Loucy (cell line): ENCODE data around the gene KSR1.
A peak's percentile ranks its signal among the peaks of the same experiment; 100 is the strongest.

Experiments used
- H2AFZ ChIP-seq: fragments of 200-600 bp; sonication (generic); 2 replicates; pipeline ENCODE4 v1.6.0; 2016; ENCODE audit warnings: antibody characterized with exemption, mild to moderate bottlenecking, low read length, moderate library complexity
- H3F3A ChIP-seq: fragments of 200-600 bp; 2 replicates; pipeline ENCODE4 v1.6.0; 2016; ENCODE audit warnings: antibody characterized with exemption, low read depth, mild to moderate bottlenecking
- H3K27me3 ChIP-seq: fragments of 200-600 bp; sonication (generic); 2 replicates; pipeline ENCODE4 v1.6.1; 2014; ENCODE audit warnings: low read length, mild to moderate bottlenecking; ENCODE audit not compliant: insufficient read depth, poor library complexity, severe bottlenecking
- H3K36me3 ChIP-seq: fragments of 200-600 bp; sonication (generic); 2 replicates; pipeline ENCODE4 v1.6.1; 2016; ENCODE audit warnings: low read length; ENCODE audit not compliant: insufficient read depth
- H3K4me1 ChIP-seq: fragments of 200-600 bp; sonication (generic); 2 replicates; pipeline ENCODE4 v1.5.1; 2014; ENCODE audit warnings: low read length, mild to moderate bottlenecking; ENCODE audit not compliant: insufficient read depth, poor library complexity, severe bottlenecking
- H3K4me2 ChIP-seq: fragments of 200-600 bp; sonication (generic); 2 replicates; pipeline ENCODE4 v1.6.0; 2014; ENCODE audit warnings: antibody characterized with exemption, low read length, low read depth, mild to moderate bottlenecking; ENCODE audit not compliant: poor library complexity, severe bottlenecking
- H3K4me3 ChIP-seq: fragments of 200-600 bp; sonication (generic); 2 replicates; pipeline ENCODE4 v1.5.1; 2014; ENCODE audit warnings: low read length, mild to moderate bottlenecking, mixed read lengths; ENCODE audit not compliant: poor library complexity, severe bottlenecking
- H3K79me2 ChIP-seq: fragments of 200-600 bp; sonication (generic); 2 replicates; pipeline ENCODE4 v1.6.1; 2014; ENCODE audit warnings: low read length; ENCODE audit not compliant: insufficient read depth
- H3K9ac ChIP-seq: fragments of 200-600 bp; sonication (generic); 2 replicates; pipeline ENCODE4 v1.6.0; 2014; ENCODE audit warnings: mild to moderate bottlenecking, low read depth, low read length, moderate library complexity; ENCODE audit not compliant: poor library complexity, severe bottlenecking
- H3K9me2 ChIP-seq: fragments of 200-600 bp; sonication (generic); replicated peaks from 2 replicates; pipeline ENCODE4 v1.6.1; 2016; ENCODE audit warnings: low read depth, low read length, mixed read lengths
- H3K9me3 ChIP-seq: fragments of 200-600 bp; sonication (generic); 2 replicates; pipeline ENCODE4 v1.6.1; 2014; ENCODE audit warnings: mild to moderate bottlenecking, antibody characterized with exemption, low read length, low read depth; ENCODE audit not compliant: insufficient read depth
- H4K20me1 ChIP-seq: fragments of 200-600 bp; sonication (generic); 2 replicates; pipeline ENCODE4 v1.6.0; 2014; ENCODE audit warnings: antibody characterized with exemption, low read length, mild to moderate bottlenecking; ENCODE audit not compliant: insufficient read depth, poor library complexity, severe bottlenecking
- CTCF ChIP-seq: fragments of 200-600 bp; sonication (generic); conservative IDR thresholded peaks from 2 replicates; pipeline ENCODE4 v1.5.1; 2014; ENCODE audit warnings: mild to moderate bottlenecking, antibody characterized with exemption, low read length
- EZH2phosphoT487 ChIP-seq: fragments of 200-600 bp; IDR thresholded peaks from 2 replicates; pipeline ENCODE4 v1.6.1; 2018; ENCODE audit warnings: antibody characterized with exemption, mild to moderate bottlenecking, moderate library complexity, borderline replicate concordance

Gene KSR1

GRCh38 chr17:27469256-27469655 lies 13.0 kb downstream of the KSR1 start:
- Histone ChIP-seq H3F3A (peaks cover 16% of the 10 kb centered on the region), H3K27me3 (no peaks in the 10 kb centered on the region), H3K4me2 (no peak overlapping the region), H3K9ac (no peak overlapping the region), H3K4me3 (no peak overlapping the region), H2AFZ (no peak overlapping the region), H3K9me3 (no peaks in the 10 kb centered on the region), H3K4me1 (peaks cover 57% of the 10 kb centered on the region), H3K9me2 (no peaks in the 10 kb centered on the region), H3K36me3 (no peaks in the 10 kb centered on the region), H4K20me1 (no peaks in the 10 kb centered on the region), H3K79me2 (peaks cover 72% of the 10 kb centered on the region)
- TF ChIP-seq EZH2phosphoT487 = no peak
- TF ChIP-seq CTCF = no peak

- H3K36me3 ChIP-seq = no peaks in the 10 kb centered on the region
- H4K20me1 ChIP-seq = no peaks in the 10 kb centered on the region
- H3K9me3 ChIP-seq = no peaks in the 10 kb centered on the region
- H3F3A ChIP-seq = peaks cover 22% of the 10 kb centered on the region
- H3K9me2 ChIP-seq = no peaks in the 10 kb centered on the region
- H3K27me3 ChIP-seq = no peaks in the 10 kb centered on the region
- peaks cover 64% of the 10 kb centered on the region for H3K4me1 ChIP-seq
- H3K4me3 ChIP-seq = no peak overlapping the region
- peak overlapping the region; percentile 24 for H3K9ac ChIP-seq
- no peak overlapping the region for H2AFZ ChIP-seq
- H3K4me2 ChIP-seq = peak overlapping the region; percentile 2
- no peak for TF ChIP-seq CTCF
- TF ChIP-seq EZH2phosphoT487 = no peak
- peaks cover 80% of the 10 kb centered on the region for H3K79me2 ChIP-seq
Measured at GRCh38 chr17:27471321-27472269, 15.3 kb downstream of the KSR1 start.

GRCh38 chr17:27473190-27473747 lies 17.0 kb downstream of the KSR1 start:
- H3K4me2 ChIP-seq = peak overlapping the region; percentile 87
- H3K9me2 ChIP-seq = no peaks in the 10 kb centered on the region
- peaks cover 22% of the 10 kb centered on the region for H3F3A ChIP-seq
- peak overlapping the region; percentile 63 for H3K9ac ChIP-seq
- H3K27me3 ChIP-seq = no peaks in the 10 kb centered on the region
- H3K4me1 ChIP-seq = peaks cover 70% of the 10 kb centered on the region
- peak overlapping the region; percentile 71 for H3K4me3 ChIP-seq
- H4K20me1 ChIP-seq = no peaks in the 10 kb centered on the region
- no peaks in the 10 kb centered on the region for H3K9me3 ChIP-seq
- H3K79me2 ChIP-seq = peaks cover 80% of the 10 kb centered on the region
- H2AFZ ChIP-seq = no peak overlapping the region
- H3K36me3 ChIP-seq = no peaks in the 10 kb centered on the region
- TF ChIP-seq CTCF = no peak
- no peak for TF ChIP-seq EZH2phosphoT487
